Fibroblast of upper back skin (primary cell): Measurements from ENCODE around the gene ORM2.

Experiments used
- DNase-seq: peaks from one replicate; pipeline ENCODE4 v3.0.0-alpha.2; 2013

Gene ORM2

GRCh38 chr9:114350636-114351401 lies 21.1 kb downstream of the ORM2 start:
- no peak for DNase-seq

GRCh38 chr9:114351932-114352331 lies 22.3 kb downstream of the ORM2 start:
- DNase-seq, result no peak

GRCh38 chr9:114355821-114356220 lies 26.2 kb downstream of the ORM2 start:
- DNase-seq, result no peak

GRCh38 chr9:114356792-114357191 lies 27.1 kb downstream of the ORM2 start:
- DNase-seq, result no peak

- no peak for DNase-seq
These were observed 27.7 kb downstream of the ORM2 start for GRCh38 chr9:114357360-114357759.

GRCh38 chr9:114357911-114358328 lies 28.3 kb downstream of the ORM2 start:
- DNase-seq, result no peak

- DNase-seq, result no peak
These were observed 30.1 kb downstream of the ORM2 start for GRCh38 chr9:114359801-114360200.

GRCh38 chr9:114361542-114361941 lies 31.9 kb downstream of the ORM2 start:
- DNase-seq, result no peak

GRCh38 chr9:114362394-114362793 lies 32.7 kb downstream of the ORM2 start:
- DNase-seq, result no peak

- no peak for DNase-seq
These were observed 33.8 kb downstream of the ORM2 start for GRCh38 chr9:114363424-114363823.

GRCh38 chr9:114364134-114365041 lies 34.7 kb downstream of the ORM2 start:
- peak; percentile 80 for DNase-seq

GRCh38 chr9:114365194-114365593 lies 35.5 kb downstream of the ORM2 start:
- DNase-seq, result no peak

GRCh38 chr9:114366334-114367128 lies 36.9 kb downstream of the ORM2 start:
- peak; percentile 94 for DNase-seq

GRCh38 chr9:114367366-114367765 lies 37.7 kb downstream of the ORM2 start:
- no peak for DNase-seq

GRCh38 chr9:114367772-114368569 lies 38.3 kb downstream of the ORM2 start:
- DNase-seq, result no peak

GRCh38 chr9:114369216-114370130 lies 39.8 kb downstream of the ORM2 start:
- DNase-seq, result no peak

GRCh38 chr9:114370251-114370967 lies 40.7 kb downstream of the ORM2 start:
- DNase-seq, result no peak

- DNase-seq, result no peak
These were observed 41.3 kb downstream of the ORM2 start for GRCh38 chr9:114370968-114371320.

GRCh38 chr9:114371343-114371944 lies 41.8 kb downstream of the ORM2 start:
- no peak for DNase-seq
